A673 (cell line): ENCODE data around the gene KRT71.

Experiments used
- EZH2 ChIP-seq: fragments of 200-600 bp; sonication (generic); IDR thresholded peaks from 2 replicates; pipeline ENCODE4 v1.6.1; 2017; ENCODE audit warnings: borderline replicate concordance, low read depth, mild to moderate bottlenecking, mixed read lengths, antibody characterized with exemption, low read length; ENCODE audit not compliant: poor library complexity, severe bottlenecking
- TF ChIP-seq, protein P1 (sequence below): fragments of 300-800, 200-600 bp; sonication (generic); conservative IDR thresholded peaks from 2 replicates; pipeline ENCODE4 v1.5.1; 2017; ENCODE audit warnings: low read depth, mild to moderate bottlenecking, antibody characterized with exemption, low read length, moderate library complexity, mixed read lengths

DNA sequence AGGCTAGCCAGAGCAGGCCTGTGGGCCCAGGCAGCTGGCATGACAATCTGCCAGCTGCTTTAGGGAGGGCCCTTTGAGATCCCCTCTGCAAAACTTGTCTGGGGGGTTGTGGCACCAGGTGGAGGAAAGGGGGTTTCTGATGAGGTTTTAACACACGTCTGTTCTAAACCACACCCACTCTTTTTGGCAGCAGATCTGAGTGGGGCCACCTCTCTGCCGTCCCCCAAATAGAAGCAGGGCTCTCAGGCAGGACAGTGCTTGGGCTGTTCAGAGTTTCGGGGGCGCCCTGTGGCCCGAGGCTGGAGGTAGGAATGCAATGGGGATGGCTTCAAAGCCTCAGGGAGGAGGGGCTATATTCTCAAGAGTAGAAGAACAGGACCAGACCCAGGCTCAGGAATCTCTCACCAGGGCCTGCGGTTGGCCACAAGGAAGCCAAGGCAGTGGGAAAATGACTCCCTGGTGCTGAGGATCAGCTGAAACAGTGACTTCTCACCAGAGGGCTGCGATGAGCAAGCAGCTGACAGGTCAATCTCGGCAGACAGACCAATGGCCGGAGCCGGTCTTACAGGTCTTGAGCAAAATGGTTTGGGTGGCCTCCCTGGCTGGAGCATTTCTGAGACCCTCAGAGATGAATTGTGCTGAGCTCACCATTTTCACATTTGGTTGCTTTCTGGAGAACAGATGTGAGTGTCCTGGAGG lies 31.2 kb downstream of the KRT71 start:
- no peak for TF ChIP-seq EZH2
- TF ChIP-seq, protein P1, sequence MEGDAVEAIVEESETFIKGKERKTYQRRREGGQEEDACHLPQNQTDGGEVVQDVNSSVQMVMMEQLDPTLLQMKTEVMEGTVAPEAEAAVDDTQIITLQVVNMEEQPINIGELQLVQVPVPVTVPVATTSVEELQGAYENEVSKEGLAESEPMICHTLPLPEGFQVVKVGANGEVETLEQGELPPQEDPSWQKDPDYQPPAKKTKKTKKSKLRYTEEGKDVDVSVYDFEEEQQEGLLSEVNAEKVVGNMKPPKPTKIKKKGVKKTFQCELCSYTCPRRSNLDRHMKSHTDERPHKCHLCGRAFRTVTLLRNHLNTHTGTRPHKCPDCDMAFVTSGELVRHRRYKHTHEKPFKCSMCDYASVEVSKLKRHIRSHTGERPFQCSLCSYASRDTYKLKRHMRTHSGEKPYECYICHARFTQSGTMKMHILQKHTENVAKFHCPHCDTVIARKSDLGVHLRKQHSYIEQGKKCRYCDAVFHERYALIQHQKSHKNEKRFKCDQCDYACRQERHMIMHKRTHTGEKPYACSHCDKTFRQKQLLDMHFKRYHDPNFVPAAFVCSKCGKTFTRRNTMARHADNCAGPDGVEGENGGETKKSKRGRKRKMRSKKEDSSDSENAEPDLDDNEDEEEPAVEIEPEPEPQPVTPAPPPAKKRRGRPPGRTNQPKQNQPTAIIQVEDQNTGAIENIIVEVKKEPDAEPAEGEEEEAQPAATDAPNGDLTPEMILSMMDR = no peak
